SK-N-SH treated with all-trans-retinoic acid at 6 μM for 48 hours (cell line): ENCODE results near the gene MET.

Experiments
- ATAC-seq: fragments of 200-7000 bp; cut with Tn5 transposase; 3 replicates; pipeline ENCODE4 v1.9.1; 2020; ENCODE audit warnings: mild to moderate bottlenecking, moderate library complexity
- ARNTL ChIP-seq: fragments of 450-650 bp; formaldehyde crosslinking; IDR thresholded peaks from 2 replicates; pipeline ENCODE4 v1.5.0; 2020; ENCODE audit warnings: low read depth, mild to moderate bottlenecking, moderate library complexity, borderline replicate concordance
- BACH2 ChIP-seq: fragments of 250-450 bp; sonication (Bioruptor Pico); IDR thresholded peaks from 2 replicates; pipeline ENCODE4 v1.9.0; 2021; ENCODE audit warnings: mild to moderate bottlenecking, borderline replicate concordance
- CREB5 ChIP-seq: fragments of 250-450 bp; sonication (Bioruptor Pico); IDR thresholded peaks from 2 replicates; pipeline ENCODE4 v1.5.1; 2020; ENCODE audit warnings: low read depth, mild to moderate bottlenecking, moderate library complexity
- CSDC2 ChIP-seq: fragments of 250-450 bp; sonication (Bioruptor Pico); IDR thresholded peaks from 2 replicates; pipeline ENCODE4 v1.5.0; 2020; ENCODE audit warnings: mild to moderate bottlenecking, moderate library complexity
- CSRNP3 ChIP-seq: fragments of 250-450 bp; sonication (Bioruptor Pico); IDR thresholded peaks from 2 replicates; pipeline ENCODE4 v1.5.1; 2021; ENCODE audit warnings: mild to moderate bottlenecking, moderate library complexity
- GLIS3 ChIP-seq: fragments of 250-450 bp; sonication (Bioruptor Pico); IDR thresholded peaks from 2 replicates; pipeline ENCODE4 v1.5.0; 2020; ENCODE audit warnings: mild to moderate bottlenecking, moderate library complexity
- OSR1 ChIP-seq: fragments of 250-450 bp; sonication (Bioruptor Pico); IDR thresholded peaks from 2 replicates; pipeline ENCODE4 v1.8.0; 2022; ENCODE audit warnings: moderate library complexity, mild to moderate bottlenecking, inconsistent platforms
- PATZ1 ChIP-seq: fragments of 250-450 bp; sonication (Bioruptor Pico); IDR thresholded peaks from 2 replicates; pipeline ENCODE4 v1.8.0; 2020; ENCODE audit warnings: mild to moderate bottlenecking, moderate library complexity, borderline replicate concordance
- POU6F1 ChIP-seq: fragments of 250-450 bp; sonication (Bioruptor Pico); IDR thresholded peaks from 2 replicates; pipeline ENCODE4 v1.8.0; 2021; ENCODE audit warnings: low read depth, mild to moderate bottlenecking, moderate library complexity, borderline replicate concordance
- PPARA ChIP-seq: fragments of 250-450 bp; sonication (Bioruptor Pico); IDR thresholded peaks from 2 replicates; pipeline ENCODE4 v1.5.0; 2020; ENCODE audit warnings: mild to moderate bottlenecking, borderline replicate concordance
- RARB ChIP-seq: fragments of 250-450 bp; sonication (Bioruptor Pico); IDR thresholded peaks from 2 replicates; pipeline ENCODE4 v1.8.0; 2021; ENCODE audit warnings: mild to moderate bottlenecking, moderate library complexity
- SNAI2 ChIP-seq: fragments of 250-450 bp; sonication (Bioruptor Pico); IDR thresholded peaks from 2 replicates; pipeline ENCODE4 v1.5.0; 2020; ENCODE audit warnings: mild to moderate bottlenecking, moderate library complexity
- TCF4 ChIP-seq: fragments of 250-450 bp; sonication (Bioruptor Pico); IDR thresholded peaks from 2 replicates; pipeline ENCODE4 v1.8.0; 2021; ENCODE audit warnings: mild to moderate bottlenecking, moderate library complexity, borderline replicate concordance
- TOX ChIP-seq: fragments of 250-450 bp; sonication (Bioruptor Pico); IDR thresholded peaks from 2 replicates; pipeline ENCODE4 v1.8.0; 2021; ENCODE audit warnings: mild to moderate bottlenecking, moderate library complexity, borderline replicate concordance
- TSHZ2 ChIP-seq: fragments of 250-450 bp; sonication (Bioruptor Pico); IDR thresholded peaks from 2 replicates; pipeline ENCODE4 v1.5.0; 2020; ENCODE audit warnings: mild to moderate bottlenecking, moderate library complexity
- ZFP30 ChIP-seq: fragments of 450-650 bp; formaldehyde crosslinking; IDR thresholded peaks from 2 replicates; pipeline ENCODE4 v1.5.0; 2022; ENCODE audit warnings: mild to moderate bottlenecking, moderate library complexity
- ZNF565 ChIP-seq: fragments of 450-650 bp; formaldehyde crosslinking; conservative IDR thresholded peaks from 2 replicates; pipeline ENCODE4 v1.5.0; 2020; ENCODE audit warnings: low read depth, mild to moderate bottlenecking, moderate library complexity
- ZNF70 ChIP-seq: fragments of 450-650 bp; formaldehyde crosslinking; IDR thresholded peaks from 2 replicates; pipeline ENCODE4 v1.5.0; 2020; ENCODE audit warnings: mild to moderate bottlenecking, moderate library complexity
- ZNF8 ChIP-seq: fragments of 450-650 bp; formaldehyde crosslinking; IDR thresholded peaks from 2 replicates; pipeline ENCODE4 v1.5.0; 2020; ENCODE audit warnings: mild to moderate bottlenecking, moderate library complexity

The MET gene

GRCh38 chr7:116711790-116712189 lies 39.8 kb downstream of the MET start:
- ATAC-seq: no peak

GRCh38 chr7:116713500-116713899 lies 41.5 kb downstream of the MET start:
- ATAC-seq: peak; percentile 2; the same call in 2 of the 3 replicates
- TF ChIP-seq OSR1 (CRISPR knock-in tag): no peak
- TF ChIP-seq BACH2 (CRISPR knock-in tag): no peak
- no peak for TF ChIP-seq PATZ1
- TF ChIP-seq TCF4 (CRISPR knock-in tag): no peak
- TF ChIP-seq ZFP30: no peak
- no peak for TF ChIP-seq CSDC2 (CRISPR knock-in tag)
- no peak for TF ChIP-seq ZNF565 (CRISPR knock-in tag)
- TF ChIP-seq GLIS3 (CRISPR knock-in tag): no peak
- TF ChIP-seq CSRNP3: no peak

More at GRCh38 chr7:116711790-116712189, 39.8 kb downstream of the MET start:
- TF ChIP-seq ZNF8 (no peak), PPARA (CRISPR knock-in tag) (no peak), CSRNP3 (no peak), TSHZ2 (CRISPR knock-in tag) (no peak)
- TF ChIP-seq, all 23 proteins: peak for 0

GRCh38 chr7:116713918-116714317 lies 41.9 kb downstream of the MET start:
- ATAC-seq: peak; percentile 41
- TF ChIP-seq CREB5 (CRISPR knock-in tag) (no peak), TOX (CRISPR knock-in tag) (0 out of 2 replicates have a peak, but pooled peaks have one; percentile 14)

- no peak for TF ChIP-seq POU6F1
- TF ChIP-seq ZNF70: no peak
- no peak for TF ChIP-seq CSDC2 (CRISPR knock-in tag)
- TF ChIP-seq RARB (CRISPR knock-in tag): no peak
- no peak for TF ChIP-seq PATZ1
- TF ChIP-seq OSR1 (CRISPR knock-in tag): no peak
- TF ChIP-seq ZNF8: no peak
- TF ChIP-seq ARNTL: no peak
- TF ChIP-seq SNAI2 (CRISPR knock-in tag): no peak
- TF ChIP-seq BACH2 (CRISPR knock-in tag): no peak
- TF ChIP-seq GLIS3 (CRISPR knock-in tag): no peak
- TF ChIP-seq ZFP30: no peak
- TF ChIP-seq TOX (CRISPR knock-in tag): no peak
- no peak for TF ChIP-seq CREB5 (CRISPR knock-in tag)
- ATAC-seq: peak; percentile 10; the same call in 1 of the 3 replicates
Observed at GRCh38 chr7:116715077-116715476, 43.1 kb downstream of the MET start.
